GM18870 (cell line): ENCODE results near the gene KRTAP1-5.
"Not testable (repeated sequence)": the region's sequence is repeated elsewhere in the genome, so short reads cannot be mapped to it uniquely, and the experiment has no call there.

ENCODE experiments used
- ATAC-seq: cut with Tn5 transposase; IDR thresholded peaks from one replicate; pipeline ENCODE4 v1.9.1; 2021; ENCODE audit warnings: moderate library complexity; ENCODE audit not compliant: unreplicated experiment

KRTAP1-5 gene

DNA sequence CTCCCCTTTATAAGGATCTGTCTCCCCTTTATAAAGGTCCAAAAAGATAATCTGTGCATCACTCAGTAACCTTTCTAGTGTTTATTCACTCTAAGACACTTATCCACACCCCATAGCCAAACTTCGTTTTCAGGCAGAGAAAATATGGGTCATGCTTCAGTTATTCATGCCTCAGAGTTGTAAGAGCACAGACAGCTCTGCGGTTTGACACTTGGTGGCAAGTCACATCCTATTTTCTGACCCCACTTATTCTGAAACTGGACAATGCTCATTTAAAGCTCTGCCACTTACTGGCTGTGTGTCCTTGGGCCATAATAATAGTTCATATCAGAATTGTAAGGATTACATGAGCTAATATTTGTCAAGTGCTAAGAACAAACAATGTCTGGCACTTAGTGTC is 22.1 kb upstream of the KRTAP1-5 start:
- ATAC-seq, result no peak

DNA sequence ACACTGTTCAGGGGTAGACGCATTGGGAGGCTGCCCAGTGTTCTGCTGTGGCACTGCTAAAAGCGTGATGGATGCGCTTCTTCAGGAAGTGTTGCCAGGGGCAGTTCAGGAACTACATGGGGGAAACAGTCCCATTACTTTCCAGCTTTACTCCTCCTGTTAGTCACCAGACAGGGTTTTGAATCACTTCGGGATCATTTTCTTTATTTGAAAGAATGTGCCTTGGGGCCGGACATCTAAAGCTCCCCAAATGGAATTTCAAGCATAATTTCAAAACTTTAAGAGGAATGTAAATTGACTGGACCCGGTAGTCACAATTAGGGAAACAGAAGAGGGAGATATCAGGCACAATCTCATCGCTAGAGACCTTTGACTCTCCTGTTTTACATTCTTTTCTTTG is 21.4 kb upstream of the KRTAP1-5 start:
- no peak for ATAC-seq

DNA sequence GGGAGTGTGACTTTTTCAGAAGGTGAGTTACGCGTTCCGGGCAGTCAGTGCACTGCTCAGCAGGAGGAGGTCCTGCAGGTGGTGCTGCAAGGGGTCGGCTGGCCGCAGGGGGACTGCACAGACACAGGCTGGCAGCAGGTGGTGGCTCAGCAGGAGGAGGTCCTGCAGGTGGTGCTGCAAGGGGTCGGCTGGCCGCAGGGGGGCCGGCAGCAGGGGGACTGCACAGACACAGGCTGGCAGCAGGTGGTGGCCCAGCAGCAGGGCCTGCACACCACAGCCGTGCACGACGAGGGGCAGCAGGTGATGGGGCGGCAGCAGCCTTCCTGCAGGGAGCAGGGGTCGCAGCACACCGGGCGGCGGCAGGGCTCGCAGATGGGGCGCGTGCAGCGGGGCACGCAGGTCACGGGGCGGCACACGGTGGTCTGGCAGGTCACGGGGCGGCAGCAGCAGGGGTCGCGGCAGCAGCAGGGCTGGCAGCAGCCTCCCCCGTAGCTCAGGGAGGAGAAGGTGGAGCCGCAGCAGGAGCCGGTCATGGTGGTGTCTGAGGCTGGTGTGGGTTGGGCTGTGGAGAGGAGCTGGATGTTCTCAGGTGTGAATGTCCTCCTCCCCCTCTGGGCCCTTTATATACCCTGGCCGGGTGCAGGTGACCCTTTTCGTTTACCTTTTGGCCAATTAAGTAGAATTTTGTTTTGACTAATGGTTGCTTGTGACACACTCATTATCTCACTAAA is 19.9 kb upstream of the KRTAP1-5 start, which contains the start of gene KRTAP2-1:
Gene KRTAP2-1, minus strand, starts transcription at position 582 of the 731 bp plus-strand sequence. Its CDS starts 49 bp downstream, at position 533.
- ATAC-seq, result not testable (repeated sequence)

DNA sequence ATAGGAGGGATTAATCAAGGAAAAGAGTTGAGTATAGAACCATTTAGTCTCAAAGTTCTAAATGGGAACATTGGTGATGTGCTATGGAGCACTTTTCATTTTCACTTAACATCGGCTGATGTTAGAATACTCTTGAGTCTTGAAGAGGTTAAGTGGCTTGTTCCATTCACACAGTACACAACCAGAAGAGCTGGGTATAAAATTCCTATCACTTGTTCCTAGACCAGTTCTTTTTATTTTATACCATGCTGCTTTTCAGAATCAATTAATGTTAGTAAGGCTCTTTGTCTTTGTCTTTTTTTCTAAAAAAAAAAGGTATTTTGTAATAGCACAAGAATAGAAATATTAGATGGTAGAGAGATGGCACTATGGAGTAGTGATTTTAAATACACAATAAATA is 15.9 kb upstream of the KRTAP1-5 start:
- no peak for ATAC-seq

DNA sequence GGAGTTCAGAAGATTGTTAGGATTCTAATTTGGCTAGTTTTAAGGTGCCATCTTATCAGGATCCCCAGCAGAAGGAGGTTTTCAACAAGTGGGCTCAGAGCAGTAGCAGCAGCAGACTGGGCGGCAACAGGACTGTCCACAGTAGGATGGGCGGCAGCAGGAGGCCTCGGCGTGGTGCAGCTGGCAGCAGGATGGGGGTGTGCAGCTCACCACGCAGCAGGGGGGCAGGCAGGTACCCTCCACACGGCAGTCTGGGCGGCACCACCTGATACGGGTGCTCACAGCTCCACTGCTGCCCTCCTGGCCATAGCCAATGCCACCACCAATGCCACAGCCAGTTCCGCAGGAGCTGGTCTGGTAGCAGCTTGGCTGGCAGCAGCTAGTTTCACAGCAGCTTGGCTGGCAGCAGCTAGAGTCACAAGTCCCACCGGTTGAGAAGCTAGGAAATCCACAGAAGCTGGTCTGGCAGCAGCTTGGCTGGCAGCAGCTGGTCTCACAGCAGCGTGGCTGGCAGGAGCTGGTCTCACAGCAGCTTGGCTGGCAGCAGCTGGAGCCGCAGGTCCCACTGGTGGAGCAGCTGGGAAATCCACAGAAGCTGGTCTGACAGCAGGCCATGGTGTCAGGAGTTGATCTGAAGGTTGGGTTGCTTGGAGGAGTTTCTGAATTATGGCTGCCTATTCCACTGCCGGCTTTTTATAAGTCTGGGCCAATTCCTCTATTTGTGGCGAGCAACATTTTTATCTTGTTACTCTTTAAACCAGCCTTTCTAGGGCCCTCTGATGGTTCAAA is 14.0 kb upstream of the KRTAP1-5 start, which contains the start of gene KRTAP1-1:
Gene KRTAP1-1, minus strand, starts transcription at position 668 of the 789 bp plus-strand sequence. Its CDS starts 53 bp downstream, at position 615.
- not testable (repeated sequence) for ATAC-seq

DNA sequence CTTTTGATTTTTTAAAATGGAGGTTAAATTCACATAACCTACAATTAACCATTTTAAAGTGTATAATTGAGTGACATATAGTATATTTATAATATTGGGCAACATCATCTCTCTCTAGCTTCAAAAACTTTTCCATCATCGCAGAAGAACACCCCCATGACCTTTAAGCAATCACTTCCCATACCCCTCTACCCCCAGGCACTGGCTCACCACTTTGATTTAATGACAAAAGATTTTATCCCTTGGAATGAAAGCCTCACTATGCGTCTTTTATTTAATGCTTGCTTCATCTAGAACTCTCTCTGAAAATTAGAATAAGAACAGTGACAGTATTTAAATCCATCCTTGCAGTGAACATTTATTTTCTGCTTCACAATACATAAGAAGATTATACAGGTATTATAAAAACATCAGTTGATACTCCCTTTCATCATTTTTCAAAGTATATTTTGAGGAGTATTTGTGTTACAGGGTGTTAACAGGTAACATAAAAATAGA is 10.9 kb upstream of the KRTAP1-5 start:
- no peak for ATAC-seq

DNA sequence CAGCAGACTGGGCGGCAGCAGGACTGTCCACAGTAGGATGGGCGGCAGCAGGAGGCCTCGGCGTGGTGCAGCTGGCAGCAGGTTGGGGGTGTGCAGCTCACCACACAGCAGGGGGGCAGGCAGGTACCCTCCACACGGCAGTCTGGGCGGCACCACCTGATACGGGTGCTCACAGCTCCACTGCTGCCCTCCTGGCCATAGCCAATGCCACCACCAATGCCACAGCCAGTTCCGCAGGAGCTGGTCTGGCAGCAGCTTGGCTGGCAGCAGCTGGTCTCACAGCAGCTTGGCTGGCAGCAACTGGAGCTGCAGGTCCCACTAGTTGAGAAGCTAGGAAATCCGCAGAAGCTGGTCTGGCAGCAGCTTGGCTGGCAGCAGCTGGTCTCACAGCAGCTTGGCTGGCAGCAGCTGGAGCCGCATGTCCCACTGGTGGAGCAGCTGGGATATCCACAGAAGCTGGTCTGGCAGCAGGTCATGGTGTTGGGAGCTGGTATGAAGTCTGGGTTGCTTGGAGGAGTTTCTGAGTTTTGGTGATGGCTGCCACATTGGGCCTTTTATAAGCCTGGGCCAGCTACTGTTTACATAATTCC is 7.4 kb upstream of the KRTAP1-5 start, which contains the start of gene KRTAP1-3:
Gene KRTAP1-3, minus strand, starts transcription at position 529 of the 590 bp plus-strand sequence. Its CDS starts 53 bp downstream, at position 476.
- not testable (repeated sequence) for ATAC-seq

DNA sequence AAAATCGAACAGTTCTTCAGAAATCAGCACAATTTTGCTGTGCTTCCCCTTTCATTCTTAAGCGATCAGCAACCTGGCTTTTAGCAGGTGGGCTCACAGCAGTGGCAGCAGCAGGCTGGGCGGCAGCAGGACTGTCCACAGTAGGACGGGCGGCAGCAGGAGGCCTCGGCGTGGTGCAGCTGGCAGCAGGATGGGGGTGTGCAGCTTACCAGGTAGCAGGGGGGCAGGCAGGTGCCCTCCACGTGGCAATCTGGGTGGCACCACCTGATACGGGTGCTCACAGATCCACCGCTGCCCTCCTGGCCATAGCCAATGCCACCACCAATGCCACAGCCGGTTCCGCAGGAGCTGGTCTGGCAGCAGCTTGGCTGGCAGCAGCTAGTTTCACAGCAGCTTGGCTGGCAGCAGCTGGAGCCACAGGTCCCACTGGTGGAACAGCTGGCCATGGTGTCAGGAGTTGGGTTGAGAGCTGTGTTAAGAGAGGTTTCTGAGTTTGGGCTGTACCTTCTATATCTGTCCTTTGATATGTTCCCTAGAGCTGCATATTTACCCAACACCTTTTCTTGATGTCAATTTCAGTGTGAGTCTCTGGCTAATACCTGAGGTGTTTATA is 2.7 kb upstream of the KRTAP1-5 start, which contains the start of gene KRTAP1-4:
Gene KRTAP1-4, minus strand, starts transcription at position 563 of the 613 bp plus-strand sequence. Its CDS starts 117 bp downstream, at position 446.
- ATAC-seq, result no peak

DNA sequence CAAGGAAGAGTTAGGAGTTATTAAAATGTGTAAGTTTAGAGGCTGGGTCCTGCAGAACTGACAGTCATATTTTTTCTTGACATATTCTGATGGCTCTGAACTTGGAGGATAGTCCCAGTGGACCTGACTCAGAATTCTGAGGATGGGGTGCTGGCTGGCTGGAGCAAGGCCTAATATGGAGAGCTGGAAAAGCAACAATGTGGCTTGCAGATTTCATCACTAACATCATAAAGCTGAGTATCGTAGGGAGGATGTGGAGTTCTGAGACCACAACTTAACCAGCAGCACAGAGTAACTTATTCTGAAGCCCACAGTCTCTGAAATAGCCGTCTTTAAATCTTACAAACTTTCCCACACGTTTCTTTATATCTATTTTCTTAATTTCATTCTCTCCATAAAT is 2.3 kb downstream of the KRTAP1-5 start:
- ATAC-seq, result no peak

DNA sequence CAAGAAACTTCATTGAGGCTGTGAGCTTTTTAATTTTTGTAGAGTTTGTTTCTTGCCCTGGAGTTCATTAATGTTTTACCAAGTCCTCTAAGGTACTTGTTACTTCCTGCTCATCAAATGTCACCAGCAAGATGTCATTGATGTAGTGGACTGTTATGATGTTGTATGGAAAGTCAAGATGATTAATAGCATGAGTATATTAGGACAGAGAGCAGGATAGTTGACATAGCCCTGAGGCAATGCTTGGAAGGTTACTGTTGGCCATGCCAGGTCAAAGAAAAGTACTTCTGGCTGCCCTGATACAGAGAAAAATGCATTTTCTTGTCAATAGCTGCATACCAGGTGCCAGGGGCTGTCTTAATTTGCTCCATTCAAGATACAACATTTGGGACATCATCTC is 6.7 kb downstream of the KRTAP1-5 start:
- no peak for ATAC-seq

DNA sequence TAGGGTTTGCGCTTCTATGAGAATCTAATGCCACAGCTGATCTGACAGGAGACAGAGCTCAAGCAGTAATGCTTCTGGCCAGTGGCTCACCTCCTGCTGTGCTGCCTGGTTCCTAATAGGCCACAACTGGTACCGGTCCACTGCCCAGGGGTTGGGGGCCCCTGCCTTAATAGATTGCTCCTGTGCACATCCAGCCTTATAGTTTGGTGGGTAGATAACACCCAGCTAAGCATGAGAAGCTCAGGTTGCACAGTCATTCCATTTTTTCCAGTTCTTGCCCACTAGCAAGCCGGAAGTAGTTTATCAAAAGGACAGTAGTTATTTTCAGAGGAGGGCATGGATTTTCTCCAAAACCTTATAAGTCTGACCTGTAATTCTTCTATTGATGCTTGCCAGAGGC is 7.6 kb downstream of the KRTAP1-5 start:
- no peak for ATAC-seq

DNA sequence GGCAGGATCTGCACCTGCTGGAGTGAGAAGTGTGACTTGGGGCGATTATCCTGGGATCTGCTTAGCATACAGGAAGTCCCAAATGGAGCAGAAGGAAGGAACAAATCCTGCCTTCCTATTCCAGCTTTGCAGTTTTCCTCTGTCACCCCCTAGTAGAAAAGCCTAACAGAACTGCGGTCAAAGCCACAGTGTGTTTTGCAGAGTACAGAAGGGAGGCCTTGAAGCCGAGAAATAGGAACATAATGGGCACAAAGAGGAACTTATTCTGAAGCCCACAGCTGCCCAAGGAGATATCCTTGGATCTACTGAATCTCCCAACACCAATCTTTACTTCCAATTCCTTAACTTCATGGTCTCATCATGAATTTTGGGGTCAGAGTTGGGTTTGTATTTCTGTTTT is 8.5 kb downstream of the KRTAP1-5 start:
- ATAC-seq, result no peak

DNA sequence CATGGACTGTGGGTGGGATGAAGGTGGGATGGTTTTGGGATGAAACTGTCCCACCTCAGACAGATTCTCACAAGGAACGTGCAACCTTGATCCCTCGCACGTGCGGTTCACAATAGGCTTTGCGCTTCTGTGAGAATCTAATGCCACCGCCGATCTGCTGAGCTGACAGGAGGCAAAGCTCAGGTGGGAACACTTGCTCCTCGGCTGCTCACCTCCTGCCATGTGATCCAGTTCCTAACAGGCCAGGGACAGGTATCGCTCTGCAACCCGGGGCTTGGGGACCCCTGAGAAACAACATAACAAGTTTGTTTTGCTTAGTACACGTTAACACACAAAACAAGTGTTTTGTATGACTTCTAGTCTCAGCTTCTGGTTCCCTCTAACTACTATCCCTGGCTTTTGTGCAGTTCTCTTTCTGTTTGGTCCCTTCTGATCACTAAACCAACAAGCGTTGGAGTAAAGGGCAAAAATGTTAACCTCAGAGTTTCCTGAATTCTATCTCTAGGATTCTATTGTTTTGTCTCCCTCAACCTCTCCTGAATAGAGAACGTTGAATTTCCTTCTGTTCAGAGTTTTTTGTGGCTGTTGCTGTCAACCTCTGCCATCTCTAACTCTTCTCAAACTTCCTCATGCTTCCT is 10.3 kb downstream of the KRTAP1-5 start:
- ATAC-seq, result no peak

DNA sequence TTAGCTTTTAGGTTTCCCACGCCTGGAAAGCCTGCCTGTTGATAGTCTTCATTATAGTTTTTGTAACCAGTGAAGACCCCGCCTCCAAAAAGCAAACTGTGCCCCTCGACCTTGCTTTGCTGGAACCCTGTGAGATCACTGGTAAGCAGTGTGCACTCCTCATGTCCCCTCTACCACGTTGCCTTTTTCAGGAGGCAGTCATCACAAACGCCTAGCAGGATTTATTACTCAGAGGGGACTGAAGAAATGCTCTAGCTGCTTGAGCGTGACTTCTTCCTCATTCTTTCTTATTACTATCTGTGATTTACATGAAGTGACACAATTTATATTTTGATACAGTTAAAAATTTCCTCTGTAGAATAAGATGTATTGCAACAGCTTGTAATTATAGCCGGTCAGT is 11.6 kb downstream of the KRTAP1-5 start:
- ATAC-seq, result no peak

DNA sequence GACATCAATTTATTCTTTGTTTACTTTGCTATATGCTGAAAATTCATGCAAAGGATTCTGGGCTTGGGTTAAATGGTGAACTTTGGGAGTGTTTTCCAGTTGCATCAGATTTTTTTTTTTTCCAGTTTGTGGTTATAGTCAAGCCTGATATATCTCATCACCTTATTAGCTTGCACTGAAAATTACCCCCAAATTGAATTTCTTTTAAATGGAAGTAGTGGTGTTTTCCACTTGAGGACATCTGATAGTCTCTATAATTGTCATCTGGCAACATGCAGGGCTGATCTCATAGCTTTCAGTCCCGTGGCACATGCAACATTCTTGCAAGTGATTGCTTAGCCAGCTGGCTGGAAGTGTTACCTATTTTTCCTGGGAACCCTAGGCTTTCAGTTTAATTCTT is 13.4 kb downstream of the KRTAP1-5 start:
- ATAC-seq, result no peak

DNA sequence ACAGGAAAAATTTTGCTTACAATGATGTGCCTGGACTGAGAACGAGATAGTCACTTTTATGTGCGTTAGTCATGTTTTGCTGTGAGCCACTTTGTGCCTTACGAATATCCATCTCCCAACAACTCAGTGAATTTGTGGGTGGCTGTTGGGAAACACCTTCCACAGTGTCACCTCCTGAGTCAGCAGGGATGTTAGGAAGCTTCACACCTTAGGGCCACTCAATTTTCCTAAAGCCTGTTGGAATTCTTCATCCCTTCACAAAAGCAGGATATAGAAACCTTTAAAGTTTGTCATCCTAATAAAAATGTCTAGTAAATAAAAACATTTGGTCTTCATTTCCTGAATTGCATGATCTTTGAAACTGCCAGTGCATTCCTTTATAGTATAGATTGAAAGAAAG is 13.8 kb downstream of the KRTAP1-5 start:
- no peak for ATAC-seq

DNA sequence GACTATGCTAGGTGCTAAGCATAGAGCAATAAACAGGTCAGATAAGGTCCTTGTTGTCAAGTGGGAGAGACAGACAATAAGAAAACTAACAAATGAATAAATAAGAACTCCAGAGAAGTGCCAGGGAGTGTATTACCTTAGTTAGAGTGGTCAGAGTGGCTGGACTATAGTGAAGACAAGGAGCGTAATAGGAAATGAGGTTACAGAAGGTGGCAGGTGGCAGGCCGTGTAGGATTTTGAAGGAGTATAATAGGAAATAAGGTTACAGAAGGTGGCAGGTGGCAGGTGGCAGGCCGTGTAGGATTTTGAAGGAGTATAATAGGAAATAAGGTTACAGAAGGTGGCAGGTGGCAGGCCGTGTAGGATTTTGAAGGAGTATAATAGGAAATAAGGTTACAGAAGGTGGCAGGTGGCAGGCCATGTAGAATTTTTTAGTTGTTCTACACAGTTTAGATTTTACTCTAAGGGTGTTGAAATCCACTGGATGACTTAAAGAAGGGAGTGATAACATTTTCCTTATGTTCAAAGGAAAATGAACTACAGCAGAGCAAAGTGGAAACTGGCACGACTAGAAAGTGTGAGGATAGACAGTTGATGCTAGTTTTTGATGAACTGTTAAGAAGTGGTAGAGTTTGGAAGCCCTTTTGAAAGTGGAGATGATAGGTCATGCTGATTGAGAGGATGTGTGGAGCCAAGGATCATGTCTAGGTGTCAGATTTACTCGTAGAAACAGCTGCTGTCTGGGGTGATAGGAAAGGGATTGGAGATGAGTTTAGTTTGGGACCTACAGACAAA is 14.5 kb downstream of the KRTAP1-5 start:
- no peak for ATAC-seq

DNA sequence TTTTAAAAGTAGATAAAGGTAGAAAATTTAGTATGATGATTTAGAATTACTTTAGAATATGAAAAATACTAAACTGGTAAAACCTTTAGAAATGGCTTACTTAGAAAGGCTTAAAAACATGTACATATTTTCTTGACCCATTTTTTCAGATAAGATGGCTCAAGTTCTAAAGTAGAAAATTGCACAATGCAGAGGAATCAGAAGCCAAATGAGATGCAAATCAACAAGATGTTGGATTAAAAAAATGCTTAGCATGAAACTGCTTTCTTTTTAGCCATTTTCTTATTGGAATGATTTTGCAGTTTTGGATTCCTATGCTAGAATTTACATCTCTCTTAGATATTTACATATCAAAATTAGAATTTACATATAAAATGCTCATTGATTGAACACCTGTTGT is 16.6 kb downstream of the KRTAP1-5 start:
- no peak for ATAC-seq

DNA sequence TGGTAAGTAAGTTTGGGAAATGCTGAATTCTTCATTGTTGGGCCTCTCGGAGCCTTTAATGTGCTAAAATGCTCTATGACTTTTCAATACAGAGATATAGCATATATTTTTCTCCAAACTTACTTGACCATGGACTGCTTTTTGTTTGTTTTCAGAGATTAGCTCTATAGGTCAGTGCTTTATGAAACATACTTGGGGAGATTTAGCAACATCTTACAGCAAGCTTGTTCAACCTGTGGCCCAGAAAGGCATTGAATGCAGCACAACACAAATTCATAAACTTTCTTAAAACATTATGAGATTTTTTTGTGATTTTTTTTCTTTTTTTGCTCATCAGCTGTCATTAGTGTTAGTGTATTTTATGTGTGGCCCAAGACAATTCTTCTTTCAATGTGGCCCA is 17.1 kb downstream of the KRTAP1-5 start:
- ATAC-seq, result no peak
